Activated B cell treated with CpG ODN at 0.5 μM for 24 hours (primary cell): ENCODE data around the gene SERINC5. TPM values are rescaled to one million over a fixed set of nuclear protein-coding genes. Genes with fewer than 3 reads are reported as not detected.
"Not testable (repeated sequence)": the region's sequence is repeated elsewhere in the genome, so short reads cannot be mapped to it uniquely, and the experiment has no call there.

Experiments
- ATAC-seq: fragments of 200-7000 bp; cut with Tn5 transposase; one replicate; pipeline ENCODE4 v1.10.0; 2021; ENCODE audit warnings: low read depth, mild to moderate bottlenecking, moderate library complexity
- CTCF ChIA-PET: fragments of 350-600 bp; sonication (Branson Sonifier 250); formaldehyde crosslinking; loops from one replicate; lab custom pipeline; 2021; ENCODE audit warnings: antibody characterized with exemption; lab: Charles Lee
- POLR2A ChIA-PET: fragments of 350-600 bp; sonication (Branson Sonifier 250); formaldehyde crosslinking; loops from one replicate; lab custom pipeline; 2021; ENCODE audit warnings: antibody characterized with exemption; lab: Charles Lee
- DNase-seq: peaks from one replicate; pipeline ENCODE4 v3.0.0; 2022
- H3K27ac Mint-ChIP-seq: one replicate; pipeline ENCODE4 v1.8.0; 2020; ENCODE audit warnings: mixed read lengths
- H3K27me3 Mint-ChIP-seq: one replicate; pipeline ENCODE4 v1.8.0; 2021; ENCODE audit warnings: mixed read lengths
- H3K36me3 Mint-ChIP-seq: one replicate; pipeline ENCODE4 v1.8.0; 2021; ENCODE audit warnings: low read depth, mixed read lengths
- H3K4me1 Mint-ChIP-seq: one replicate; pipeline ENCODE4 v1.8.0; 2021; ENCODE audit warnings: mixed read lengths
- H3K4me3 Mint-ChIP-seq: one replicate; pipeline ENCODE4 v1.8.0; 2020; ENCODE audit warnings: mild to moderate bottlenecking, mixed read lengths
- H3K9me3 Mint-ChIP-seq: one replicate; pipeline ENCODE4 v1.8.0; 2020; ENCODE audit warnings: mixed read lengths
- CTCF ChIP-seq: fragments of 200-600 bp; IDR thresholded peaks from one replicate; pipeline ENCODE4 v1.8.0; 2022; ENCODE audit warnings: antibody characterized with exemption, mild to moderate bottlenecking
- intact Hi-C: fragments of 100-400 bp; cut with micrococcal nuclease; formaldehyde crosslinking; loops from one replicate; pipeline ENCODE4 v1.15.1; 2024
- total RNA-seq: library from RNA; stranded (reverse); gene quantifications from 2 replicates; pipeline ENCODE4 v1.2.3, GENCODE V29; 2022

The SERINC5 gene
- total RNA-seq, 1 donor from 2014 or later: 5.3 TPM

GRCh38 chr5:80097451-80097850 is 158.4 kb downstream of the SERINC5 start:
- CTCF ChIA-PET: interaction anchor here (1.0 kb wide), 1 partner anchor 210 kb away, joined by 4 read pairs; no protein-coding TSS in a partner anchor
- Mint-ChIP-seq H3K36me3 (no peaks in the 10 kb centered on the region), H3K4me3 (no peak overlapping the region), H3K27ac (no peak overlapping the region), H3K9me3 (no peaks in the 10 kb centered on the region), H3K4me1 (no peaks in the 10 kb centered on the region), H3K27me3 (no peaks in the 10 kb centered on the region)
- DNase-seq: no peak
- ATAC-seq: no peak
- TF ChIP-seq CTCF: no peak
- POLR2A ChIA-PET: no interaction called here
- intact Hi-C loops: no loop called here

GRCh38 chr5:80094236-80094738 is 161.6 kb downstream of the SERINC5 start:
- Mint-ChIP-seq H3K27ac (no peak overlapping the region), H3K4me3 (no peak overlapping the region), H3K9me3 (no peaks in the 10 kb centered on the region), H3K36me3 (no peaks in the 10 kb centered on the region), H3K27me3 (no peaks in the 10 kb centered on the region), H3K4me1 (no peaks in the 10 kb centered on the region)
- DNase-seq (no peak), ATAC-seq (no peak)
- intact Hi-C loops: no loop called here
- CTCF ChIA-PET: interaction anchor here (1.0 to 10.4 kb wide), 2 partner anchors 11 to 212 kb away, joined by 3 to 171 read pairs; no protein-coding TSS in a partner anchor
- POLR2A ChIA-PET: no interaction called here
- TF ChIP-seq CTCF: no peak

GRCh38 chr5:80093796-80094195 is 162.1 kb downstream of the SERINC5 start:
- no peak for DNase-seq
- Mint-ChIP-seq H3K4me1 (no peaks in the 10 kb centered on the region), H3K27ac (no peak overlapping the region), H3K27me3 (no peaks in the 10 kb centered on the region), H3K9me3 (no peaks in the 10 kb centered on the region), H3K36me3 (no peaks in the 10 kb centered on the region), H3K4me3 (no peak overlapping the region)
- intact Hi-C loops: no loop called here
- CTCF ChIA-PET: interaction anchor here (1.0 to 10.4 kb wide), 3 partner anchors 11 to 576 kb away, joined by 3 to 171 read pairs (median 11); no protein-coding TSS in a partner anchor
- TF ChIP-seq CTCF: no peak
- ATAC-seq: no peak
- POLR2A ChIA-PET: no interaction called here

GRCh38 chr5:80092486-80093107 is 163.3 kb downstream of the SERINC5 start:
- ATAC-seq (no peak), DNase-seq (no peak)
- intact Hi-C loops: no loop called here
- Mint-ChIP-seq H3K9me3 (no peaks in the 10 kb centered on the region), H3K27ac (no peak overlapping the region), H3K36me3 (no peaks in the 10 kb centered on the region), H3K27me3 (no peaks in the 10 kb centered on the region), H3K4me1 (no peaks in the 10 kb centered on the region), H3K4me3 (no peak overlapping the region)
- ChIA-PET POLR2A (interaction anchor here (1.2 kb wide), 1 partner anchor 213 kb away, joined by 5 read pairs; no protein-coding TSS in a partner anchor), CTCF (interaction anchor here (0.7 to 10.4 kb wide), 13 partner anchors 8 to 1073 kb away, joined by 3 to 171 read pairs (median 5); partner anchors contain the start of gene SERINC5)
- no peak for TF ChIP-seq CTCF

- H3K4me3 Mint-ChIP-seq, ATAC-seq: not testable (repeated sequence)
Measured at GRCh38 chr5:80091792-80092192, 164.1 kb downstream of the SERINC5 start.

More at GRCh38 chr5:80091792-80092192, 164.1 kb downstream of the SERINC5 start:
- not testable (repeated sequence) for H3K27me3 Mint-ChIP-seq, H3K27ac Mint-ChIP-seq, H3K36me3 Mint-ChIP-seq, H3K4me1 Mint-ChIP-seq, H3K9me3 Mint-ChIP-seq, DNase-seq
- POLR2A ChIA-PET: interaction anchor here (0.6 to 1.2 kb wide), 3 partner anchors 164 to 217 kb away, joined by 3 to 6 read pairs (median 5); partner anchors contain the start of gene SERINC5
- CTCF ChIA-PET: interaction anchor here (0.7 to 10.4 kb wide), 17 partner anchors 9 to 1074 kb away, joined by 3 to 171 read pairs (median 4); partner anchors contain the start of gene SERINC5
- intact Hi-C loops: loop anchor here (1.0 to 2.0 kb wide), 4 partner anchors 184 to 1207 kb away; no protein-coding TSS in a partner anchor
